Activated CD8-positive, alpha-beta T cell treated with anti-CD3 and anti-CD28 coated beads for 36 hours (primary cell): Measurements from ENCODE around the gene SAMD4B. TPM values are rescaled to one million over a fixed set of nuclear protein-coding genes. Genes with fewer than 3 reads are reported as not detected.

Source experiments
- ATAC-seq: fragments of 200-7000 bp; cut with Tn5 transposase; one replicate; pipeline ENCODE4 v1.10.0; 2021; ENCODE audit warnings: mild to moderate bottlenecking, moderate library complexity
- CTCF ChIA-PET: fragments of 350-600 bp; sonication (Branson Sonifier 250); formaldehyde crosslinking; loops from one replicate; lab custom pipeline; 2021; ENCODE audit warnings: antibody characterized with exemption; lab: Charles Lee
- POLR2A ChIA-PET: fragments of 350-600 bp; sonication (Branson Sonifier 250); formaldehyde crosslinking; loops from one replicate; lab custom pipeline; 2021; ENCODE audit warnings: antibody characterized with exemption; lab: Charles Lee
- DNase-seq: peaks from one replicate; pipeline ENCODE4 v3.0.0-alpha.2; 2020
- H3K27ac Mint-ChIP-seq: one replicate; pipeline ENCODE4 v1.8.0; 2021; ENCODE audit warnings: mild to moderate bottlenecking, mixed read lengths
- H3K27me3 Mint-ChIP-seq: one replicate; pipeline ENCODE4 v1.8.0; 2021; ENCODE audit warnings: mixed read lengths
- H3K36me3 Mint-ChIP-seq: one replicate; pipeline ENCODE4 v1.8.0; 2021; ENCODE audit warnings: low read depth, mixed read lengths
- H3K4me1 Mint-ChIP-seq: one replicate; pipeline ENCODE4 v1.8.0; 2021; ENCODE audit warnings: low read depth, mixed read lengths
- H3K4me3 Mint-ChIP-seq: one replicate; pipeline ENCODE4 v1.8.0; 2021; ENCODE audit warnings: mild to moderate bottlenecking, moderate library complexity, mixed read lengths
- H3K9me3 Mint-ChIP-seq: one replicate; pipeline ENCODE4 v1.8.0; 2021; ENCODE audit warnings: mixed read lengths
- CTCF ChIP-seq: fragments of 200-600 bp; IDR thresholded peaks from one replicate; pipeline ENCODE4 v1.8.0; 2022; ENCODE audit warnings: antibody characterized with exemption, mild to moderate bottlenecking
- intact Hi-C: fragments of 100-400 bp; cut with micrococcal nuclease; formaldehyde crosslinking; loops from one replicate; pipeline ENCODE4 v1.10.0; 2022
- total RNA-seq, 2 experiments: library from RNA; stranded (reverse); gene quantifications; one replicate each; pipeline ENCODE4 v1.2.3, GENCODE V29; 2021

The SAMD4B gene
- total RNA-seq, 2 experiments from 2014 or later = 35.5 to 37.1 TPM

- ChIA-PET POLR2A (interaction anchor here (3.1 to 6.4 kb wide), 2 partner anchors 9 to 12 kb away, joined by 25 to 30 read pairs; partner anchors contain the start of gene RPS16), CTCF (interaction anchor here (1.6 kb wide), 1 partner anchor 12 kb away, joined by 6 read pairs; the partner anchor contains the start of gene PLEKHG2)
- intact Hi-C loops = no loop called here
- Mint-ChIP-seq H3K4me3 (no peak overlapping the region), H3K27me3 (no peaks in the 10 kb centered on the region), H3K9me3 (no peaks in the 10 kb centered on the region), H3K27ac (no peak overlapping the region), H3K36me3 (peaks cover 4% of the 10 kb centered on the region), H3K4me1 (no peaks in the 10 kb centered on the region)
- DNase-seq (no peak), ATAC-seq (no peak)
- TF ChIP-seq CTCF = no peak
These were observed 81.3 kb downstream of the SAMD4B start for GRCh38 chr19:39423258-39424086.

DNA sequence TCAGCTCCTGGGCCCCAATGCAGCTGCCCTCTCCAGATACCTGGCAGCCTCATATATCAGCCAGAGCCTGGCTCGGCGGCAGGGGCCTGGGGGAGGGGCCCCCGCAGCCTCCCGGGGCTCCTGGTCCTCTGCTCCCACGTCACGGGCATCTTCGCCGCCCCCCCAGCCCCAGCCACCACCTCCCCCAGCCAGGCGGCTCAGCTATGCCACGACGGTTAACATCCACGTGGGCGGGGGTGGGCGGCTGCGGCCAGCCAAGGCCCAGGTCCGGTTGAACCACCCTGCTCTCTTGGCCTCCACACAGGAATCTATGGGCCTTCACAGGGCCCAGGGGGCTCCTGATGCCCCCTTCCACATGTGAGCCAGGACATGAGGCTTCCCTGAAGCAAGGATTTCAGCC lies 82.7 kb downstream of the SAMD4B start:
- intact Hi-C loops = no loop called here
- ChIA-PET CTCF (no interaction called here), POLR2A (interaction anchor here (3.1 to 6.4 kb wide), 2 partner anchors 8 to 11 kb away, joined by 25 to 30 read pairs; partner anchors contain the start of gene RPS16)
- ATAC-seq = no peak
- Mint-ChIP-seq H3K27ac (no peak overlapping the region), H3K4me3 (no peak overlapping the region), H3K9me3 (no peaks in the 10 kb centered on the region), H3K27me3 (no peaks in the 10 kb centered on the region), H3K4me1 (no peaks in the 10 kb centered on the region), H3K36me3 (peaks cover 2% of the 10 kb centered on the region)
- DNase-seq = no peak
- TF ChIP-seq CTCF = no peak

DNA sequence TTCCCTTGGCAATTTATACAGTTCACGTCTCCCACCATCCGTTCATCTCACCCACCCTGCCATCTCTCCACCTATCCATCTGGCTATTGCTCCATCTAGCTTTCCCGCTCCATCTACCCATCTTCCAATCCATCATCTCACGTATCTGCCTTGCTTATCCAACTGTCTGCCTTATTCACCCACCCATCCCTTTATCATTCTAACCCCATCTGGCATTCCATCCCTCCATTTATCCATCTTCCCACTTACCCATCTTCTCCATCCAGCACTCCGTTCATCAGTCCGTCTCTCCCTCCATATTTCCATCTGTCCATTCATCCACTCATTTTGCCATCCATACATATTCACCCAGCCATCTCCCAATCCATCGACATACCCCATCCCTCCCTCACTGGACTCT lies 83.5 kb downstream of the SAMD4B start:
- no peak overlapping the region for H3K27ac Mint-ChIP-seq

GRCh38 chr19:39426170-39426569 lies 83.9 kb downstream of the SAMD4B start:
- no peak overlapping the region for H3K4me3 Mint-ChIP-seq
- H3K4me1 Mint-ChIP-seq = peaks cover 9% of the 10 kb centered on the region
- no peak for TF ChIP-seq CTCF
- intact Hi-C loops = no loop called here
- H3K27me3 Mint-ChIP-seq = no peaks in the 10 kb centered on the region
- ATAC-seq (no peak), DNase-seq (no peak)
- no peak overlapping the region for H3K27ac Mint-ChIP-seq
- H3K9me3 Mint-ChIP-seq = no peaks in the 10 kb centered on the region
- ChIA-PET POLR2A (interaction anchor here (1.3 to 3.4 kb wide), 6 partner anchors 8 to 35 kb away, joined by 3 to 24 read pairs (median 6); partner anchors contain the start of genes MED29, PAF1, RPS16 and SUPT5H), CTCF (interaction anchor here (1.7 to 2.2 kb wide), 2 partner anchors 14 to 28 kb away, joined by 6 to 7 read pairs; partner anchors contain the start of gene PLEKHG2)
- peaks cover 2% of the 10 kb centered on the region for H3K36me3 Mint-ChIP-seq

More for the DNA sequence above, 83.5 kb downstream of the SAMD4B start:
- TF ChIP-seq CTCF = no peak
- Mint-ChIP-seq H3K9me3 (no peaks in the 10 kb centered on the region), H3K27me3 (no peaks in the 10 kb centered on the region), H3K4me3 (no peak overlapping the region), H3K36me3 (peaks cover 2% of the 10 kb centered on the region), H3K4me1 (peaks cover 5% of the 10 kb centered on the region)
- no peak for DNase-seq
- POLR2A ChIA-PET = interaction anchor here (1.3 to 6.4 kb wide), 4 partner anchors 7 to 21 kb away, joined by 3 to 30 read pairs (median 14); partner anchors contain the start of genes RPS16 and SUPT5H
- no peak for ATAC-seq
- intact Hi-C loops = no loop called here
- CTCF ChIA-PET = interaction anchor here (1.7 to 2.2 kb wide), 2 partner anchors 14 to 27 kb away, joined by 6 to 7 read pairs; partner anchors contain the start of gene PLEKHG2
